Measurements from ENCODE around the gene POPDC3. TPM values are rescaled to one million over a fixed set of nuclear protein-coding genes. Genes with fewer than 3 reads are reported as not detected.

The POPDC3 gene
- total and polyA plus RNA-seq, 2 of the 13 experiments (the other 11 are each of a cell fraction or from before 2014, with no cell fraction given), result 0.18 to 0.20 TPM

DNA sequence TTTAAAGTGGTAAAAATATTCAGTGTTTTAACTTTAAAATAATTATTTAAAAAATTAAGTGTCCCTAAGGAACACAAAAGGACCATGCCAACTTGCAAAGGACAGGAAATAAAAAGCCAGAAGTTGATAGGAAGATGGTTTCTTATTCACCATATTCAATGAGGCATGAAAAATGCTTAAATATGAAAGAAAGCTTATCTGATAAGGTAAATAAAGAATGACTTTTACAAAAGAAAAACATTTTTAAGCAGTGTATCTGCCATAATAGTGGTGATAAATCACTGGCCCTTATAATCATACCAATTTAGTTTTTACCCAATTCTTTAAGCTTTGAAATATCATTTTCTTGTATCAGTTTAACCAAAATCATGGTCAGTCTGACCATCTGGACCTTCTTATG lies 33.5 kb upstream of the POPDC3 start (continued):
- no peak for TF ChIP-seq CBX2 (IDR thresholded peaks at IDR 0.05; ENCODE audit: low read depth, low read length)
- no peak for TF ChIP-seq CBX2 (CRISPR knock-in tag; IDR thresholded peaks at IDR 0.05; ENCODE audit: low read depth)
- TF ChIP-seq ARNT2 (CRISPR knock-in tag; IDR thresholded peaks at IDR 0.05; ENCODE audit: low read depth), result no peak
- no peak for TF ChIP-seq ZKSCAN1 (IDR thresholded peaks at IDR 0.05; ENCODE audit: low read length)
- TF ChIP-seq SIN3B (IDR thresholded peaks at IDR 0.05; ENCODE audit: low read length), result no peak
- TF ChIP-seq, protein P1, sequence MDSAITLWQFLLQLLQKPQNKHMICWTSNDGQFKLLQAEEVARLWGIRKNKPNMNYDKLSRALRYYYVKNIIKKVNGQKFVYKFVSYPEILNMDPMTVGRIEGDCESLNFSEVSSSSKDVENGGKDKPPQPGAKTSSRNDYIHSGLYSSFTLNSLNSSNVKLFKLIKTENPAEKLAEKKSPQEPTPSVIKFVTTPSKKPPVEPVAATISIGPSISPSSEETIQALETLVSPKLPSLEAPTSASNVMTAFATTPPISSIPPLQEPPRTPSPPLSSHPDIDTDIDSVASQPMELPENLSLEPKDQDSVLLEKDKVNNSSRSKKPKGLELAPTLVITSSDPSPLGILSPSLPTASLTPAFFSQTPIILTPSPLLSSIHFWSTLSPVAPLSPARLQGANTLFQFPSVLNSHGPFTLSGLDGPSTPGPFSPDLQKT (CRISPR knock-in tag; IDR thresholded peaks at IDR 0.05; ENCODE audit: borderline replicate concordance), result no peak
- no peak for TF ChIP-seq ZNF232 (CRISPR knock-in tag; IDR thresholded peaks at IDR 0.05; ENCODE audit: borderline replicate concordance)
- no peak for TF ChIP-seq ZSCAN21 (CRISPR knock-in tag; IDR thresholded peaks at IDR 0.05; ENCODE audit: borderline replicate concordance)

DNA sequence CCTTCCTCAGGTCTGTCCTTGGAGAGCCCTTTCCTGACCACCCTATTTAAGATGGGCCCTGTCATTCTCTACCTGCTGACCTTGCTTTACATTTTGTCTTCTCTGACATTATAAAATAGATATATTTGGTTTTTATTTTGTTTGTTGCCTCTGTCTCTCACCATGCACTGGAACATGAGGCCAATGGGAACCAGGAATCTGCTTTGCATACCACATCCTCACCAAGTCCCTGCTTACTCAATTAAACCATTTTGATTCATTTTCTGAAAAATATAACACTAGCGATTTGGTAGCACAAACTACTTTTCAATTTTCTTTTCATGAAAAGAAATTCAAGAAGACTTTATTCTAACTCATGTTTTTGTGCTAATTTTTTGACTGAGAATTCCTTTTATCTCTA lies 32.8 kb upstream of the POPDC3 start:
- ChIA-PET POLR2A (no interaction called here), CTCF (ENCODE audit: low intra/inter-chr PET ratio, low total read pairs) (no interaction called here)
- ATAC-seq (no peak), FAIRE-seq (no peak), DNase-seq (ENCODE audit: low spot score) (no peak)
- in situ Hi-C loops (cut with HindIII; ENCODE audit: extremely low pct_ligation_motif_present, low pct_unique_long_range_greater_than_20kb) (no loop called here), intact Hi-C loops (cut with micrococcal nuclease; ENCODE audit: unreplicated experiment) (no loop called here)
- Histone ChIP-seq H4K20me1 (ENCODE audit: insufficient read depth, low read length) (no peaks in the 10 kb centered on the region), H3K27ac (ENCODE audit: extremely low read length, insufficient read depth, low read length) (no peak overlapping the region), H3K4me2 (ENCODE audit: low read depth, low read length) (no peak overlapping the region), H3K4me1 (ENCODE audit: insufficient read depth, low read length) (peaks cover 18% of the 10 kb centered on the region), H3K36me3 (replicated peaks in 1 of 2; ENCODE audit: control insufficient read depth in 1 of 2, insufficient read depth in 2 of 2, low read length in 2 of 2) (no peaks in the 10 kb centered on the region), H2AFZ (ENCODE audit: low read length) (no peak overlapping the region), H3K9ac (ENCODE audit: insufficient read depth, low read depth, low read length) (no peak overlapping the region), H3K79me2 (ENCODE audit: insufficient read depth, low read length) (no peaks in the 10 kb centered on the region), H3K9me3 (ENCODE audit: low read length) (no peaks in the 10 kb centered on the region), H3K27me3 (ENCODE audit: control insufficient read depth in 1 of 2, insufficient read depth in 2 of 2, low read length in 2 of 2) (no peaks in the 10 kb centered on the region), H3K4me3 (replicated peaks in 1 of 3; ENCODE audit: insufficient read depth in 1 of 3, low read depth in 2 of 3, low read length in 3 of 3) (no peak overlapping the region)
- 7% methylated on average over 1 of the region's 1 CpG for WGBS (ENCODE audit: low lambda C conversion rate)
- BruUV-seq (replicated peaks), result no TSS peak
- no peak for TF ChIP-seq HIVEP1 (CRISPR knock-in tag; IDR thresholded peaks at IDR 0.05)
- TF ChIP-seq YEATS4 (CRISPR knock-in tag; IDR thresholded peaks at IDR 0.05; ENCODE audit: borderline replicate concordance), result no peak
- TF ChIP-seq POGZ (CRISPR knock-in tag; IDR thresholded peaks at IDR 0.05), result no peak
- TF ChIP-seq SPEN (CRISPR knock-in tag; IDR thresholded peaks at IDR 0.05; ENCODE audit: low read depth), result no peak
- TF ChIP-seq, protein P2, sequence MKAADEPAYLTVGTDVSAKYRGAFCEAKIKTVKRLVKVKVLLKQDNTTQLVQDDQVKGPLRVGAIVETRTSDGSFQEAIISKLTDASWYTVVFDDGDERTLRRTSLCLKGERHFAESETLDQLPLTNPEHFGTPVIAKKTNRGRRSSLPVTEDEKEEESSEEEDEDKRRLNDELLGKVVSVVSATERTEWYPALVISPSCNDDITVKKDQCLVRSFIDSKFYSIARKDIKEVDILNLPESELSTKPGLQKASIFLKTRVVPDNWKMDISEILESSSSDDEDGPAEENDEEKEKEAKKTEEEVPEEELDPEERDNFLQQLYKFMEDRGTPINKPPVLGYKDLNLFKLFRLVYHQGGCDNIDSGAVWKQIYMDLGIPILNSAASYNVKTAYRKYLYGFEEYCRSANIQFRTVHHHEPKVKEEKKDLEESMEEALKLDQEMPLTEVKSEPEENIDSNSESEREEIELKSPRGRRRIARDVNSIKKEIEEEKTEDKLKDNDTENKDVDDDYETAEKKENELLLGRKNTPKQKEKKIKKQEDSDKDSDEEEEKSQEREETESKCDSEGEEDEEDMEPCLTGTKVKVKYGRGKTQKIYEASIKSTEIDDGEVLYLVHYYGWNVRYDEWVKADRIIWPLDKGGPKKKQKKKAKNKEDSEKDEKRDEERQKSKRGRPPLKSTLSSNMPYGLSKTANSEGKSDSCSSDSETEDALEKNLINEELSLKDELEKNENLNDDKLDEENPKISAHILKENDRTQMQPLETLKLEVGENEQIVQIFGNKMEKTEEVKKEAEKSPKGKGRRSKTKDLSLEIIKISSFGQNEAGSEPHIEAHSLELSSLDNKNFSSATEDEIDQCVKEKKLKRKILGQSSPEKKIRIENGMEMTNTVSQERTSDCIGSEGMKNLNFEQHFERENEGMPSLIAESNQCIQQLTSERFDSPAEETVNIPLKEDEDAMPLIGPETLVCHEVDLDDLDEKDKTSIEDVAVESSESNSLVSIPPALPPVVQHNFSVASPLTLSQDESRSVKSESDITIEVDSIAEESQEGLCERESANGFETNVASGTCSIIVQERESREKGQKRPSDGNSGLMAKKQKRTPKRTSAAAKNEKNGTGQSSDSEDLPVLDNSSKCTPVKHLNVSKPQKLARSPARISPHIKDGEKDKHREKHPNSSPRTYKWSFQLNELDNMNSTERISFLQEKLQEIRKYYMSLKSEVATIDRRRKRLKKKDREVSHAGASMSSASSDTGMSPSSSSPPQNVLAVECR (CRISPR knock-in tag; IDR thresholded peaks at IDR 0.05; ENCODE audit: borderline replicate concordance), result no peak
- no peak for TF ChIP-seq ZNF724P (CRISPR knock-in tag; IDR thresholded peaks at IDR 0.05; ENCODE audit: borderline replicate concordance)
- no peak for TF ChIP-seq RFX3 (CRISPR knock-in tag; IDR thresholded peaks at IDR 0.05)
- no peak for TF ChIP-seq ZC3H13 (CRISPR knock-in tag; IDR thresholded peaks at IDR 0.05)
- no peak for TF ChIP-seq FOXM1 (CRISPR knock-in tag; IDR thresholded peaks at IDR 0.05)
- TF ChIP-seq ZNF251 (CRISPR knock-in tag; IDR thresholded peaks at IDR 0.05), result no peak
- TF ChIP-seq ZNF264 (CRISPR knock-in tag; IDR thresholded peaks at IDR 0.05), result no peak
- TF ChIP-seq NFE2L1 (CRISPR knock-in tag; IDR thresholded peaks at IDR 0.05; ENCODE audit: borderline replicate concordance), result no peak
- no peak for TF ChIP-seq REXO4 (CRISPR knock-in tag; IDR thresholded peaks at IDR 0.05; ENCODE audit: borderline replicate concordance)
- TF ChIP-seq CAMTA2 (CRISPR knock-in tag; IDR thresholded peaks at IDR 0.05; ENCODE audit: borderline replicate concordance), result no peak
